Erythroblast (primary cell): ENCODE results near the gene TCF19.

Experiments used
- GATA1 ChIP-seq: IDR thresholded peaks from 2 replicates; pipeline ENCODE4 v1.6.1; 2011; ENCODE audit warnings: low read depth, mild to moderate bottlenecking, control low read depth, low read length, moderate library complexity
- POLR2A ChIP-seq: IDR thresholded peaks from 2 replicates; pipeline ENCODE4 v1.6.1; 2011; ENCODE audit warnings: mild to moderate bottlenecking, low read length

DNA sequence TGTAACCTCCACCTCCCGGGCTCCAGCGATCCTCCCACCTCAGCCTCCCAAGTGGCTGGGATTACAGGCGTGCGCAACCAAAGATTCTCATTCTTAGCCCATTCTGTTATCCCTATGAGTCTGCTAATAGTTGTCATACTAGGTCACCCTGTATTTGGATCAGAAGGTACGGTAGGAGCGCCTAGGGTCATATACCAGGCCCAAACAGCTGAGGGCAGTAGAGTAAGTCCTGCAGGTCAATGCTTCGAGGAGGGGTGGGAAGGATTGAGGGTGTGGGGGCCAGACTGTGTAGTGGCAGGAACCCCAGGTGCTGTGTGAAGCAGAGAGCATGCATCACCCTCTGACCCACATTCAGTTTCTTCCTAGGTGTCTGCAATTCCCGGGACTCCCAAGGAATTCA lies 34.8 kb downstream of the TCF19 start:
- no peak for TF ChIP-seq POLR2A
- TF ChIP-seq GATA1, result no peak
